Measurements from ENCODE around the gene TDRD1.

TDRD1 gene

GRCh38 chr10:114239994-114240345, 60.8 kb downstream of the TDRD1 start:
- DNase-seq: no peak

- no peak for DNase-seq
These were observed 63.1 kb downstream of the TDRD1 start for GRCh38 chr10:114242235-114242634.

- DNase-seq: no peak
These were observed 64.5 kb downstream of the TDRD1 start for GRCh38 chr10:114243661-114244060.

GRCh38 chr10:114244126-114244525, 65.0 kb downstream of the TDRD1 start:
- no peak for DNase-seq

GRCh38 chr10:114245121-114245791, 66.1 kb downstream of the TDRD1 start:
- no peak for DNase-seq

GRCh38 chr10:114246679-114247305, 67.6 kb downstream of the TDRD1 start:
- no peak for DNase-seq

- DNase-seq: no peak
These were observed 71.1 kb downstream of the TDRD1 start for GRCh38 chr10:114250236-114250635.

- DNase-seq: no peak
These were observed 71.6 kb downstream of the TDRD1 start for GRCh38 chr10:114250716-114251115.

GRCh38 chr10:114252092-114252491, 72.9 kb downstream of the TDRD1 start:
- no peak for DNase-seq

- DNase-seq: no peak
These were observed 73.7 kb downstream of the TDRD1 start for GRCh38 chr10:114252883-114253282.

GRCh38 chr10:114255227-114255626, 76.1 kb downstream of the TDRD1 start:
- DNase-seq: no peak

GRCh38 chr10:114256008-114256765, 77.0 kb downstream of the TDRD1 start:
- no peak for DNase-seq

GRCh38 chr10:114256822-114257221, 77.7 kb downstream of the TDRD1 start:
- no peak for DNase-seq

- DNase-seq: no peak
These were observed 78.3 kb downstream of the TDRD1 start for GRCh38 chr10:114257498-114257897.

GRCh38 chr10:114258274-114258840, 79.2 kb downstream of the TDRD1 start:
- DNase-seq: no peak

GRCh38 chr10:114259824-114260223, 80.7 kb downstream of the TDRD1 start:
- no peak for DNase-seq

GRCh38 chr10:114260366-114260765, 81.2 kb downstream of the TDRD1 start:
- DNase-seq: no peak

GRCh38 chr10:114261076-114261475, 81.9 kb downstream of the TDRD1 start:
- no peak for DNase-seq

GRCh38 chr10:114262496-114262895, 83.3 kb downstream of the TDRD1 start:
- DNase-seq: no peak

- no peak for DNase-seq
These were observed 86.4 kb downstream of the TDRD1 start for GRCh38 chr10:114265392-114266053.

- no peak for DNase-seq
These were observed 87.4 kb downstream of the TDRD1 start for GRCh38 chr10:114266521-114266920.

GRCh38 chr10:114271075-114271778, 92.1 kb downstream of the TDRD1 start:
- DNase-seq: no peak

GRCh38 chr10:114271779-114272167, 92.6 kb downstream of the TDRD1 start:
- no peak for DNase-seq
